Activated T-helper 1 cell treated with anti-CD3 and anti-CD28 coated beads, Interleukin-12 subunit alpha, Interleukin-12 subunit beta, Interleukin-2, Interleukin-4 antibody, amounts not matched to agents 30 ng/mL and 10 ng/mL and 1 ng/mL, durations not matched to agents 14 hours and 24 hours and 36 hours (primary cell): ENCODE data around the gene MAGI3. TPM values are rescaled to one million over a fixed set of nuclear protein-coding genes. Genes with fewer than 3 reads are reported as not detected.
"Not testable (repeated sequence)": the region's sequence is repeated elsewhere in the genome, so short reads cannot be mapped to it uniquely, and the experiment has no call there.

Experiments used
- DNase-seq: peaks from one replicate; pipeline ENCODE4 v3.0.0; 2021; ENCODE audit warnings: low spot score
- H3K27ac Mint-ChIP-seq: one replicate; pipeline ENCODE4 v1.8.0; 2021; ENCODE audit warnings: mild to moderate bottlenecking, mixed read lengths
- H3K27me3 Mint-ChIP-seq: one replicate; pipeline ENCODE4 v1.8.0; 2022; ENCODE audit warnings: mild to moderate bottlenecking, moderate library complexity, mixed read lengths; ENCODE audit not compliant: insufficient read depth
- H3K36me3 Mint-ChIP-seq: one replicate; pipeline ENCODE4 v1.8.0; 2021; ENCODE audit warnings: low read depth, mixed read lengths
- H3K4me1 Mint-ChIP-seq: one replicate; pipeline ENCODE4 v1.8.0; 2021; ENCODE audit warnings: low read depth, mixed read lengths
- H3K4me3 Mint-ChIP-seq: one replicate; pipeline ENCODE4 v1.8.0; 2021; ENCODE audit warnings: mild to moderate bottlenecking, moderate library complexity, mixed read lengths
- H3K9me3 Mint-ChIP-seq: one replicate; pipeline ENCODE4 v1.8.0; 2021; ENCODE audit warnings: mixed read lengths
- intact Hi-C: fragments of 100-400 bp; cut with micrococcal nuclease; formaldehyde crosslinking; loops from one replicate; pipeline ENCODE4 v1.15.1; 2024
- total RNA-seq: library from RNA; stranded (reverse); gene quantifications from 2 replicates; pipeline ENCODE4 v1.2.3, GENCODE V29; 2022

Gene MAGI3
- total RNA-seq, 1 donor from 2014 or later: 3.0 TPM

GRCh38 chr1:113459279-113459678 is 69.0 kb downstream of the MAGI3 start:
- Mint-ChIP-seq H3K4me1 (no peaks in the 10 kb centered on the region), H3K27ac (no peak overlapping the region), H3K27me3 (no peaks in the 10 kb centered on the region), H3K9me3 (no peaks in the 10 kb centered on the region), H3K4me3 (no peak overlapping the region), H3K36me3 (no peaks in the 10 kb centered on the region)
- intact Hi-C loops: no loop called here
- DNase-seq: no peak

GRCh38 chr1:113467991-113468390 is 77.7 kb downstream of the MAGI3 start:
- Mint-ChIP-seq H3K36me3 (no peaks in the 10 kb centered on the region), H3K4me1 (no peaks in the 10 kb centered on the region), H3K4me3 (no peak overlapping the region), H3K9me3 (peaks cover 16% of the 10 kb centered on the region), H3K27ac (no peak overlapping the region), H3K27me3 (peaks cover 2% of the 10 kb centered on the region)
- intact Hi-C loops: no loop called here
- no peak for DNase-seq

GRCh38 chr1:113478427-113479195 is 88.3 kb downstream of the MAGI3 start:
- H3K4me1 Mint-ChIP-seq, H3K27ac Mint-ChIP-seq, DNase-seq, H3K4me3 Mint-ChIP-seq, intact Hi-C loops, H3K27me3 Mint-ChIP-seq, H3K36me3 Mint-ChIP-seq: not testable (repeated sequence)
- peaks cover 65% of the 10 kb centered on the region for H3K9me3 Mint-ChIP-seq

GRCh38 chr1:113479713-113480676 is 89.7 kb downstream of the MAGI3 start:
- no peak for DNase-seq
- Mint-ChIP-seq H3K36me3 (peaks cover 2% of the 10 kb centered on the region), H3K27ac (no peak overlapping the region), H3K9me3 (peaks cover 57% of the 10 kb centered on the region), H3K4me1 (no peaks in the 10 kb centered on the region), H3K27me3 (no peaks in the 10 kb centered on the region), H3K4me3 (no peak overlapping the region)
- intact Hi-C loops: no loop called here

- peaks cover 47% of the 10 kb centered on the region for H3K9me3 Mint-ChIP-seq
- H3K27me3 Mint-ChIP-seq, intact Hi-C loops, H3K4me1 Mint-ChIP-seq, H3K36me3 Mint-ChIP-seq, DNase-seq, H3K27ac Mint-ChIP-seq, H3K4me3 Mint-ChIP-seq: not testable (repeated sequence)
Observed at GRCh38 chr1:113485131-113485530, 94.8 kb downstream of the MAGI3 start.

- DNase-seq: no peak
- Mint-ChIP-seq H3K36me3 (no peaks in the 10 kb centered on the region), H3K27ac (no peak overlapping the region), H3K4me3 (no peak overlapping the region), H3K27me3 (no peaks in the 10 kb centered on the region), H3K4me1 (no peaks in the 10 kb centered on the region), H3K9me3 (peaks cover 52% of the 10 kb centered on the region)
- intact Hi-C loops: no loop called here
Observed at GRCh38 chr1:113488576-113489177, 98.4 kb downstream of the MAGI3 start.

GRCh38 chr1:113490384-113490783 is 100.1 kb downstream of the MAGI3 start:
- Mint-ChIP-seq H3K27ac (no peak overlapping the region), H3K27me3 (no peaks in the 10 kb centered on the region), H3K4me3 (no peak overlapping the region), H3K9me3 (peaks cover 43% of the 10 kb centered on the region), H3K4me1 (no peaks in the 10 kb centered on the region), H3K36me3 (no peaks in the 10 kb centered on the region)
- DNase-seq: no peak
- intact Hi-C loops: no loop called here

GRCh38 chr1:113493533-113493932 is 103.2 kb downstream of the MAGI3 start:
- no peak overlapping the region for H3K27ac Mint-ChIP-seq
- H3K27me3 Mint-ChIP-seq: no peaks in the 10 kb centered on the region
- no peak overlapping the region for H3K4me3 Mint-ChIP-seq
- intact Hi-C loops: no loop called here
- H3K4me1 Mint-ChIP-seq: no peaks in the 10 kb centered on the region
- no peaks in the 10 kb centered on the region for H3K36me3 Mint-ChIP-seq
- no peak for DNase-seq
- peaks cover 38% of the 10 kb centered on the region for H3K9me3 Mint-ChIP-seq

- no peak overlapping the region for H3K27ac Mint-ChIP-seq
- peaks cover 9% of the 10 kb centered on the region for H3K9me3 Mint-ChIP-seq
- H3K36me3 Mint-ChIP-seq: no peaks in the 10 kb centered on the region
- no peak for DNase-seq
- no peaks in the 10 kb centered on the region for H3K27me3 Mint-ChIP-seq
- no peak overlapping the region for H3K4me3 Mint-ChIP-seq
- intact Hi-C loops: no loop called here
- H3K4me1 Mint-ChIP-seq: no peaks in the 10 kb centered on the region
Observed at GRCh38 chr1:113505357-113505756, 115.0 kb downstream of the MAGI3 start.

- H3K36me3 Mint-ChIP-seq: no peaks in the 10 kb centered on the region
- DNase-seq: no peak
- no peaks in the 10 kb centered on the region for H3K4me1 Mint-ChIP-seq
- no peak overlapping the region for H3K4me3 Mint-ChIP-seq
- intact Hi-C loops: no loop called here
- no peaks in the 10 kb centered on the region for H3K27me3 Mint-ChIP-seq
- H3K9me3 Mint-ChIP-seq: peaks cover 22% of the 10 kb centered on the region
- H3K27ac Mint-ChIP-seq: no peak overlapping the region
Observed at GRCh38 chr1:113507552-113508214, 117.4 kb downstream of the MAGI3 start.

- no peak overlapping the region for H3K27ac Mint-ChIP-seq
- no peak overlapping the region for H3K4me3 Mint-ChIP-seq
- no peak for DNase-seq
- H3K27me3 Mint-ChIP-seq: no peaks in the 10 kb centered on the region
- H3K36me3 Mint-ChIP-seq: no peaks in the 10 kb centered on the region
- no peaks in the 10 kb centered on the region for H3K4me1 Mint-ChIP-seq
- peaks cover 22% of the 10 kb centered on the region for H3K9me3 Mint-ChIP-seq
- intact Hi-C loops: no loop called here
Observed at GRCh38 chr1:113508364-113509164, 118.2 kb downstream of the MAGI3 start.

- DNase-seq, H3K4me1 Mint-ChIP-seq, H3K36me3 Mint-ChIP-seq, intact Hi-C loops, H3K4me3 Mint-ChIP-seq, H3K27me3 Mint-ChIP-seq, H3K27ac Mint-ChIP-seq: not testable (repeated sequence)
- peaks cover 22% of the 10 kb centered on the region for H3K9me3 Mint-ChIP-seq
Observed at GRCh38 chr1:113509766-113510165, 119.5 kb downstream of the MAGI3 start.
